IPS-11a (cell line): ENCODE data around the gene ZNF579.

ENCODE experiments used
- H3K4me3 ChIP-seq: one replicate; pipeline ENCODE4 v1.5.1; 2013; ENCODE audit warnings: low read depth, low read length, control low read depth

The ZNF579 gene

GRCh38 chr19:55611983-55612645 is 31.5 kb upstream of the ZNF579 start:
- no peak overlapping the region for H3K4me3 ChIP-seq

- H3K4me3 ChIP-seq = no peak overlapping the region
Observed at GRCh38 chr19:55611300-55611982, 30.8 kb upstream of the ZNF579 start.

- no peak overlapping the region for H3K4me3 ChIP-seq
Observed at GRCh38 chr19:55609326-55609725, 28.7 kb upstream of the ZNF579 start.

GRCh38 chr19:55606817-55607216 is 26.2 kb upstream of the ZNF579 start:
- no peak overlapping the region for H3K4me3 ChIP-seq

GRCh38 chr19:55606471-55606787 is 25.8 kb upstream of the ZNF579 start:
- H3K4me3 ChIP-seq = peak overlapping the region; percentile 14

GRCh38 chr19:55605637-55606470 is 25.2 kb upstream of the ZNF579 start, which contains the start of gene ZNF865:
Gene ZNF865, plus strand, starts transcription at chr19:55605647. Its CDS starts 7,972 bp downstream, at chr19:55613619.
- peak within 1 kb of the TSS; percentile 75 for H3K4me3 ChIP-seq

- H3K4me3 ChIP-seq = peak overlapping the region; percentile 10
Observed at GRCh38 chr19:55605207-55605636, 24.6 kb upstream of the ZNF579 start.

- H3K4me3 ChIP-seq = no peak overlapping the region
Observed at GRCh38 chr19:55603581-55604292, 23.1 kb upstream of the ZNF579 start.

GRCh38 chr19:55603115-55603514 is 22.5 kb upstream of the ZNF579 start:
- H3K4me3 ChIP-seq = no peak overlapping the region

GRCh38 chr19:55602104-55603001 is 21.7 kb upstream of the ZNF579 start:
- H3K4me3 ChIP-seq = no peak overlapping the region

GRCh38 chr19:55601084-55601483 is 20.4 kb upstream of the ZNF579 start:
- peak overlapping the region; percentile 47 for H3K4me3 ChIP-seq

GRCh38 chr19:55600662-55601028 is 20.0 kb upstream of the ZNF579 start:
- peak overlapping the region; percentile 47 for H3K4me3 ChIP-seq

- H3K4me3 ChIP-seq = peak within 1 kb of the TSS; percentile 94
Observed at GRCh38 chr19:55599842-55600661, 19.4 kb upstream of the ZNF579 start, which contains the start of gene ZNF524. Gene ZNF524, plus strand, starts transcription at chr19:55600288. Its CDS starts 1,825 bp downstream, at chr19:55602113.

- H3K4me3 ChIP-seq = peak within 1 kb of the TSS; percentile 94
Observed at GRCh38 chr19:55599468-55599841, 18.8 kb upstream of the ZNF579 start, which contains the start of gene FIZ1. Gene FIZ1, minus strand, starts transcription at chr19:55599517. Its CDS starts 1,652 bp downstream, at chr19:55597865.

- peak overlapping the region; percentile 94 for H3K4me3 ChIP-seq
Observed at GRCh38 chr19:55598719-55599467, 18.2 kb upstream of the ZNF579 start.

- no peak overlapping the region for H3K4me3 ChIP-seq
Observed at GRCh38 chr19:55598034-55598433, 17.4 kb upstream of the ZNF579 start.

- no peak overlapping the region for H3K4me3 ChIP-seq
Observed at GRCh38 chr19:55597501-55597921, 16.9 kb upstream of the ZNF579 start.

- H3K4me3 ChIP-seq = no peak overlapping the region
Observed at GRCh38 chr19:55596304-55596703, 15.7 kb upstream of the ZNF579 start.
